ENCODE results near the gene C19orf33.
"Not testable (repeated sequence)": the region's sequence is repeated elsewhere in the genome, so short reads cannot be mapped to it uniquely, and the experiment has no call there.

The C19orf33 gene

DNA sequence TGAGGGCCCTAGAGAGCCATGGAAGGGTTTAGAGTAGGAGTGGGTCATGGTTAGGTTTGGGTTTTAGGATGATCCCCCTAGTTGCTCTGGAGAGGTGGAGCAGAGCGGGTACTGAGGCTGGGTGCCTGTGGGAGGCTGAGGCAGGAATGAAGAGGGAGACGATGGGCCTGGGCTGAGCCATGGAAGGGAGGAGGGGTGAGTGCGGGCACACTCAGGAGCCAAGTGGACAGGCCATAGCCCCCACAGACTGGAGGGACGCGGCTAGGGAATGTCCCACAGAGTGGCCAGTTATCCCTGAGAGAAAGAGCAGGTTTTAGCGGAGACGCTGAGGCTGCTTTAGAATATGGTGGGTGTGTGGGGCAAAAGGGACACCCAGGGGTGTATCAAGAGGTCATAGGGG lies 25.6 kb downstream of the C19orf33 start:
- H3K27ac ChIP-seq (ENCODE audit: low read length): no peak overlapping the region
- H3K9ac ChIP-seq (ENCODE audit: low read depth, low read length): no peak overlapping the region
- no peak overlapping the region for H3K4me3 ChIP-seq (ENCODE audit: low read length)
- peaks cover 12% of the 10 kb centered on the region for H3K36me3 ChIP-seq (ENCODE audit: insufficient read depth, low read depth, low read length)
- no peaks in the 10 kb centered on the region for H3K27me3 ChIP-seq (ENCODE audit: insufficient read depth, low read length)
- H3K4me1 ChIP-seq (ENCODE audit: insufficient read depth, low read length): no peaks in the 10 kb centered on the region
- H3K9me3 ChIP-seq (ENCODE audit: insufficient read depth, low read depth, low read length): no peaks in the 10 kb centered on the region

DNA sequence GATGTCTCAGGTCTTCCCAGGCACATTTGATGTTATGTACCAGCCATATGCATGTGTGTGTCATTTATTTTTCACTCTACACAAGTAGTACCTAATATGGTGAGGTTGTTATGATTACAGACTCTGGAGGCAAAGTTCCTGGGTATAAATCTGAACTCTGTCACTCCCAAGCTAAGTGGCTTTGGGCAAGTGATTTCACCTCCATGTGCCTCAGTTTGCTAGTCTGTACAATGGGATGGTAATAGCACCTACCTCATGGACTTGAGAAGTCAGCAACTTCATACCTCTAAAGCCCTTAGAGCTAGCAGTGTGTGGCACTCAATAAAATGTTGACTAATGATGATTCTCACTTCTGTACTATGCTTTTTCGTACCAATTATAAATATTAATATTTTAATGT lies 27.7 kb downstream of the C19orf33 start:
- H3K36me3 ChIP-seq (ENCODE audit: insufficient read depth, low read depth, low read length): peaks cover 11% of the 10 kb centered on the region
- no peak overlapping the region for H3K27ac ChIP-seq (ENCODE audit: low read length)
- H3K4me3 ChIP-seq (ENCODE audit: low read length): no peak overlapping the region
- H3K4me1 ChIP-seq (ENCODE audit: insufficient read depth, low read length): no peaks in the 10 kb centered on the region
- no peak overlapping the region for H3K9ac ChIP-seq (ENCODE audit: low read depth, low read length)
- no peaks in the 10 kb centered on the region for H3K9me3 ChIP-seq (ENCODE audit: insufficient read depth, low read depth, low read length)
- no peaks in the 10 kb centered on the region for H3K27me3 ChIP-seq (ENCODE audit: insufficient read depth, low read length)

DNA sequence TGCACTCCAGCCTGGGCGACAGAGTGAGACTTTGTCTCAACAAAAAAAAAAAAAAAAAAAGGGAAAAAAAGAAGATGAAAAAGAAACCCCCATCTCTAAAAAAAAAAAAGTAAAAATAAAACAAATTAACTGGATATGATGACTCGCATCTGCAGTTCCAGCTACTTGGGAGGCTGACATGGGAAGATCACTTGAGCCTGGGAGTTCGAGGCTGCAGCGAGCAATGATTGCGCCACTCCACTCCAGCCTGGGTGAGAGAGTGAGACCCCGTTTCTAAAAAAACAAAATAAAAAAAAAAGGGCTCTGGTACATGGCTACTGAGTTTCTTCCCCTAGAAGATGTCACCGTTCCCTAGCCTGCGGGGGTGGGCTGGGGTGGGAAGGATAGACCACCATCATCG lies 29.2 kb downstream of the C19orf33 start:
- H3K4me3 ChIP-seq (ENCODE audit: low read length): no peak overlapping the region
- no peaks in the 10 kb centered on the region for H3K9me3 ChIP-seq (ENCODE audit: insufficient read depth, low read depth, low read length)
- no peak overlapping the region for H3K9ac ChIP-seq (ENCODE audit: low read depth, low read length)
- no peak overlapping the region for H3K27ac ChIP-seq (ENCODE audit: low read length)
- H3K27me3 ChIP-seq (ENCODE audit: insufficient read depth, low read length): no peaks in the 10 kb centered on the region
- H3K4me1 ChIP-seq (ENCODE audit: insufficient read depth, low read length): peaks cover 4% of the 10 kb centered on the region; the same call in 1 of the 2 replicates
- no peaks in the 10 kb centered on the region for H3K36me3 ChIP-seq (ENCODE audit: insufficient read depth, low read depth, low read length)

DNA sequence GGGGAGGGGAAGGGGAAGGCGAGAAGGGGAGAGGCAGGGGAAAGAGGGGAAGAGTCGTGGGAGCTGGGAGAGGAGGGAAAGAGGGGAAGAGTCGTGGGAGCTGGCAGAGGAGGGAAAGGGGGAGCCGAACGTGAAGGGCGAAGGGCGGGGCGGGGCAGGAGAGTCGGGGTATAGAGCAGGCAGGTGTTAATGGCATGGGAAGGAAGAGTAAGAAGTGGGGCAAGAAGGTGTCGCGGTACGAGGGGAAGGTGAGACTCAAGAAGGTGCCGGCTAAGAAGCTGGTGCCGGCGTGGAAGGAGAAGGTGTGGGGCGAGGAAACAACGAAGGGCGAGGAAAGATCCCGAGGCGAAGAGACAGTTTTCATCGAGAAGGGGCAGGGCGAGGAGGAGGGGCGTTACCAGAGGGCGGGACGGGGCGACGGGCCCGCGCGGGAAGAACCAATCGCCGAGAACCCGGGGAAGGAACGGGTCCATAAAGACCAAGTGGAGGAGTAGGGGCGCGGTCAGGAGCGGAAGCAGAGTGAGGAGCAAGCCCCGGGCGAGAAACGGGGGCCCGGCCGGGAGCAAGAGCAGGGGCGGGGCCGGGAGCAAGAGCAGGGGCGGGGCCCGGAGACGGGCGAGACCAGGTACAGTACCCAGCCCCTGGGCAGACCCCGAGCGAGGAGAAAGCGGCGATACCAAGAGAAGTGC lies 32.0 kb downstream of the C19orf33 start:
- no peaks in the 10 kb centered on the region for H3K36me3 ChIP-seq (ENCODE audit: insufficient read depth, low read depth, low read length)
- H3K27me3 ChIP-seq (ENCODE audit: insufficient read depth, low read length): no peaks in the 10 kb centered on the region
- H3K27ac ChIP-seq (ENCODE audit: low read length): no peak overlapping the region
- H3K4me3 ChIP-seq (ENCODE audit: low read length): peak overlapping the region; percentile 93
- H3K4me1 ChIP-seq (ENCODE audit: insufficient read depth, low read length): peaks cover 4% of the 10 kb centered on the region; the same call in 1 of the 2 replicates
- no peaks in the 10 kb centered on the region for H3K9me3 ChIP-seq (ENCODE audit: insufficient read depth, low read depth, low read length)
- peak overlapping the region; percentile 48; the same call in 1 of the 2 replicates for H3K9ac ChIP-seq (ENCODE audit: low read depth, low read length)

DNA sequence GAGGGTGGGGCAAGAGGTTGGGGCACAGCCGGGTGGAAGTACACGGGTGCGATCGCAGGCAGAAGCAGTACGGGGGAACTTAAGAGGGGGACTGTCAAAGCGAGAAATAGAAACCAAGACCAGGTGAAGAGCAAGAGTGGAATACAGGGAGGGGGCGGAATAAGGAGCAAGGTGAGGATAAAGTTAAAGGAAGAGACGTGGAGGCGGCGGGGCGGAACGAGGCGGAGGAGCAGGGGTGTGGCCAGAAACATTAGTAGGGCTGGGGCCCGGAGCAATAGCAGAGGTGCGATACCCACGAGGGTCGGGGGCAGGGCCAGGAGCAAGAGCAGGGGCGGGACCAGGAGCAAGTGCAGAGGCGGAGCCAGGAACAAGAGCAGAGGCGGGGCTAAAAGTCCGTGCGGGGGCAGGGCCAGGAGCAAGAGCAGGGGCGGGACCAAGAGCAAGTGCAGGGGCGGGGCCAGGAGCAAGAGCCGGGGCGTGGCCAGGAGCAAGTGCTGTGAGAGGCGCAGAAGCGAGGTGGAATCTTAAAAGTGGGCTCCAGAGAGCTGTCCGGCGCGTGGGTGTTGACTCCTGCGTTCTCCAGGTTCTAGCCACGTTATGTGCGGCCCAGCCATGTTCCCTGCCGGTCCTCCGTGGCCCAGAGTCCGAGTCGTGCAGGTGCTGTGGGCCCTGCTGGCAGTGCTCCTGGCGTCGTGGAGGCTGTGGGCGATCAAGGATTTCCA lies 32.7 kb downstream of the C19orf33 start:
- Histone ChIP-seq H3K27ac (ENCODE audit: low read length) (no peak overlapping the region), H3K9ac (ENCODE audit: low read depth, low read length) (peak overlapping the region; percentile 59; the same call in 1 of the 2 replicates), H3K4me1 (ENCODE audit: insufficient read depth, low read length) (peaks cover 4% of the 10 kb centered on the region; the same call in 1 of the 2 replicates), H3K27me3 (ENCODE audit: insufficient read depth, low read length) (no peaks in the 10 kb centered on the region), H3K36me3 (ENCODE audit: insufficient read depth, low read depth, low read length) (no peaks in the 10 kb centered on the region), H3K9me3 (ENCODE audit: insufficient read depth, low read depth, low read length) (no peaks in the 10 kb centered on the region), H3K4me3 (ENCODE audit: low read length) (peak overlapping the region; percentile 93)

DNA sequence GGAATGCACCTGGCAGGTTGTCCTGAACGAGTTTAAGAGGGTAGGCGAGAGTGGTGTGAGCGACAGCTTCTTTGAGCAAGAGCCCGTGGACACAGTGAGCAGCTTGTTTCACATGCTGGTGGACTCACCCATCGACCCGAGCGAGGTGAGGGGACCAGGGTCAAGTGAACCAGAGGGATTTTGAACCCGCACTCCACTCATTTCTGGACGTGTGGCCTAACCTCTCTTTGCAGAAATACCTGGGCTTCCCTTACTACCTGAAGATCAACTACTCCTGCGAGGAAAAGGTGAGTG lies 33.3 kb downstream of the C19orf33 start:
- Histone ChIP-seq H3K36me3 (ENCODE audit: insufficient read depth, low read depth, low read length) (no peaks in the 10 kb centered on the region), H3K27me3 (ENCODE audit: insufficient read depth, low read length) (no peaks in the 10 kb centered on the region), H3K9me3 (ENCODE audit: insufficient read depth, low read depth, low read length) (no peaks in the 10 kb centered on the region), H3K27ac (ENCODE audit: low read length) (no peak overlapping the region), H3K4me1 (ENCODE audit: insufficient read depth, low read length) (peaks cover 4% of the 10 kb centered on the region; the same call in 1 of the 2 replicates), H3K4me3 (ENCODE audit: low read length) (peak overlapping the region; percentile 93), H3K9ac (ENCODE audit: low read depth, low read length) (peak overlapping the region; percentile 59; the same call in 1 of the 2 replicates)

DNA sequence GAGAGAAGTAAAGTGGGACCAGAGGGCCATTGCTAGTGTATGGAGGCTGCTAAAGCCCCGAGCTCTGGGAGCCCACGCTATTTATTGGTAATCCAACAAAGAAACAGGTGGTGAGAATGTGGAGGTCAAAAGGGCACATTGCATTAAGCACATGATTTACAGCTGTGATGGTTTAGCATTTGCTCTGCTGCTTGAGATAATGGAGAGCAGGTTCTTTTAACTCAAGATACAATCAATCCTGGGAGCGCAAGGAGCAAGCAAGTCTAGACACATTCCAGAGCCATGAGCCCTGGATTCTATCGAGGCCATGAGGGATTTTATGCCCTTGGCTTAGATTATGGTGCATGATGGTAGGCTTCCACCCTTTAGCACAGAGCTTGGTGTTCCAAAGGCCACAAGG lies 35.0 kb downstream of the C19orf33 start:
- not testable (repeated sequence) for H3K9me3 ChIP-seq (ENCODE audit: insufficient read depth, low read depth, low read length); H3K27me3 ChIP-seq (ENCODE audit: insufficient read depth, low read length); H3K4me1 ChIP-seq (ENCODE audit: insufficient read depth, low read length); H3K4me3 ChIP-seq (ENCODE audit: low read length); H3K27ac ChIP-seq (ENCODE audit: low read length); H3K36me3 ChIP-seq (ENCODE audit: insufficient read depth, low read depth, low read length); H3K9ac ChIP-seq (ENCODE audit: low read depth, low read length)

DNA sequence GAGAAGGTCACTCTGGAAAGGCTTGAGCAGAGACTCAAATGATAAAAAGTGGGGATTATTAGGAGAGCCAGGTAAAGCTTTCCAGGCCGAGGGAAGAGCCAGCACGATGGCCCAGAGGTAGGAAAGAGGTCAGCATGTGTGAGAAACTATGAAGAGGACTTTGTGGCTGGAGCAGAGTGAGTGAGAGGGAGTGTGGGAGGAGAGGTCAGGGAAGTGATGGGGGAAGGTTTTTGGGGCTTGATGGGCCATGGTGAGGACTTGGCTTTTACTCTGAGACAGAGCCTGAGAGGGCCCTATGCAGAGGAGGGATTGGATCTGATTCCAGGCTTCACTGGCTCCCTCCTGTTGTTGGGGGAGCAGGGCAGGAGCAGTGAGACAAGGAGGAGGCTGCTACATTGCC lies 36.9 kb downstream of the C19orf33 start:
- Histone ChIP-seq H3K9ac (ENCODE audit: low read depth, low read length) (no peak overlapping the region), H3K36me3 (ENCODE audit: insufficient read depth, low read depth, low read length) (no peaks in the 10 kb centered on the region), H3K27me3 (ENCODE audit: insufficient read depth, low read length) (no peaks in the 10 kb centered on the region), H3K4me1 (ENCODE audit: insufficient read depth, low read length) (peaks cover 4% of the 10 kb centered on the region; the same call in 1 of the 2 replicates), H3K27ac (ENCODE audit: low read length) (no peak overlapping the region), H3K4me3 (ENCODE audit: low read length) (no peak overlapping the region), H3K9me3 (ENCODE audit: insufficient read depth, low read depth, low read length) (no peaks in the 10 kb centered on the region)

DNA sequence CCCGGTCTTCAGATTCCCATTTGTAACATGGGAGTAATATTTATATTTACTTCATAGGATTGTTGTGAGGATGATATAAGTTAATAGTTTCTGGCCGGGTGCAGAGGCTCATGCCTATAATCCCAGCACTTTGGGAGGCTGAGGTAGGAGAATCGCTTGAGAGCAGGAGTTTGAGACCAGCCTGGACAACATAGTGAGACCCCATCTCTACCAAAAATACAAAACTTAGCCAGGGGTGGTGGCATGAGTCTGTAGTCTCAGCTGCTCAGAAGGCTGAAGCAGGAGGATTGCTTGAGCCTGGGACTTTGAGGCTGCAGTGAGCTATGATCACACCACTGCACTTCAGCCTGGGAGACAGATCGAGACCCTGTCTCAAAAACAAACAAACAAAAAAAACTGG lies 42.8 kb downstream of the C19orf33 start:
- Histone ChIP-seq H3K9ac (ENCODE audit: low read depth, low read length) (no peak overlapping the region), H3K4me3 (ENCODE audit: low read length) (no peak overlapping the region), H3K36me3 (ENCODE audit: insufficient read depth, low read depth, low read length) (no peaks in the 10 kb centered on the region), H3K27me3 (ENCODE audit: insufficient read depth, low read length) (no peaks in the 10 kb centered on the region), H3K27ac (ENCODE audit: low read length) (no peak overlapping the region), H3K9me3 (ENCODE audit: insufficient read depth, low read depth, low read length) (no peaks in the 10 kb centered on the region), H3K4me1 (ENCODE audit: insufficient read depth, low read length) (no peaks in the 10 kb centered on the region)

DNA sequence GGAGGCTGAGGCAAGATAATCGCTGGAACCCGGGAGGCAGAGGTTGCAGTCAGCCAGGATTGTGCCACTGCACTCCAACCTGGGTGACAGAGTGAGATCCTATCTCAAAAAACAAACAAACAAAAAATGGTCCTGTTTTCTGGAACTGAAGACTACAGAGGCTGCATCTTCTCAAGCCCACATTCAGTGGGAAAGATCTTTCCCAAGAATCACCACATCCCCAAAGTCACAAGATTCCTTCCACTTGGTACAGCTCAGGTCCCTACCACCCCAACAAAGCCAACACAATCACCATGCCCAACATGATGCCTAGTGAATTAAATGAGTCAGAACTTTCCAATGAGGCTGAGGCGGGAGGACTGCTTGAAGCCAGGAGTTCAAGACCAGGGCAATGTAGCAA lies 46.8 kb downstream of the C19orf33 start:
- Histone ChIP-seq H3K27me3 (ENCODE audit: insufficient read depth, low read length) (0 out of 2 replicates have a peak, but pooled peaks cover 3% of the 10 kb centered on the region), H3K36me3 (ENCODE audit: insufficient read depth, low read depth, low read length) (no peaks in the 10 kb centered on the region), H3K9me3 (ENCODE audit: insufficient read depth, low read depth, low read length) (no peaks in the 10 kb centered on the region), H3K4me1 (ENCODE audit: insufficient read depth, low read length) (no peaks in the 10 kb centered on the region), H3K9ac (ENCODE audit: low read depth, low read length) (no peak overlapping the region), H3K4me3 (ENCODE audit: low read length) (no peak overlapping the region), H3K27ac (ENCODE audit: low read length) (no peak overlapping the region)

DNA sequence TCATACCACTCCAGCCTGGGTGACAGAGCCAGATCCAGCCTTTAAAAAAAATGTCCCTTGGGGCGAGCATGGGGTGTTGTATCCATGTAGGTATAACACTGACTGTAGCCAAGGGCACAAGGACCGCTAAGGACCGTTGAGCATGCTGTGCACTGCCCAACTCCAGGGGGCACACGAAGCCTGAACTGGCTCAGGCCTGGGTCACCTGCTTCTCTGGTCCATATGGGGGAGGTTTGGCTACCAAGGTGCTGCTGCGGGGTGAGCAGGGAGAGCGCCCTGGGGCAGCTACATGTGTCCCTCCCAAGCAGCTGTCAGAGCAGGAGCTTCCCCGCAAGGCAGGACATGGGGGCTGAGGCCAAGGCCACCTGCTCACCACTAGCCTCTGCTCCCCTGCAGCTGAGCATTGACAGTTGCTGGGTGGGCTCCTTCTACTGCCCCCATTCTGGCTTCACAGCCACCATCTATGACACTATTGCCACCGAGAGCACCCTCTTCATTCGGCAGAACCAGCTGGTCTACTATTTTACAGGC lies 47.9 kb downstream of the C19orf33 start:
- no peaks in the 10 kb centered on the region for H3K4me1 ChIP-seq (ENCODE audit: insufficient read depth, low read length)
- no peak overlapping the region for H3K9ac ChIP-seq (ENCODE audit: low read depth, low read length)
- H3K9me3 ChIP-seq (ENCODE audit: insufficient read depth, low read depth, low read length): no peaks in the 10 kb centered on the region
- H3K36me3 ChIP-seq (ENCODE audit: insufficient read depth, low read depth, low read length): no peaks in the 10 kb centered on the region
- no peak overlapping the region for H3K27ac ChIP-seq (ENCODE audit: low read length)
- no peak overlapping the region for H3K4me3 ChIP-seq (ENCODE audit: low read length)
- peaks cover 13% of the 10 kb centered on the region for H3K27me3 ChIP-seq (ENCODE audit: insufficient read depth, low read length)

DNA sequence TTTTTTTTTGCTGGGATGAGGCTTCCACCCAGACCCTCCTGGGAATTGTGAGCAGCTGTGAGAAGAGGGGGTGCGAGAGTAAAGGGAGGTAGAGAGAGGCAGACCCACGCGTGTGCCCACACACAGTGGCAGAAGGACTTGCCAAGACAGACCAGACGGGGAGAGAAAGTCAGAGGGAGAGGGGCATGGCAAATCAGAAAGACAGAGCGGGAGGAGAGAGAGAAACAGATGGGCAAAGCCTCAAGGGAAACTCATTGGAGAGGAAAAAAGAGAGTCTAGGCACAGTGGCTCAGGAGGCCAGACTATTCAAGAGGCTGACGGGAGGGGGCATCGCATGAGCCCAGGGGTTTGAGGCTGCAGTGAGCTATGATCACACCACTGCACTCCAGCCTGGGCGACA lies 48.6 kb downstream of the C19orf33 start:
- Histone ChIP-seq H3K4me1 (ENCODE audit: insufficient read depth, low read length) (no peaks in the 10 kb centered on the region), H3K9ac (ENCODE audit: low read depth, low read length) (no peak overlapping the region), H3K9me3 (ENCODE audit: insufficient read depth, low read depth, low read length) (no peaks in the 10 kb centered on the region), H3K4me3 (ENCODE audit: low read length) (no peak overlapping the region), H3K36me3 (ENCODE audit: insufficient read depth, low read depth, low read length) (no peaks in the 10 kb centered on the region), H3K27me3 (ENCODE audit: insufficient read depth, low read length) (peaks cover 15% of the 10 kb centered on the region), H3K27ac (ENCODE audit: low read length) (no peak overlapping the region)
